GM19099 (cell line): Measurements from ENCODE around the gene SMAD3.

Experiments used
- POLR2A ChIP-seq: IDR thresholded peaks from 3 replicates; pipeline ENCODE4 v1.6.1; 2011; ENCODE audit warnings: low read depth; ENCODE audit not compliant: insufficient read length; ENCODE audit errors: extremely low read depth

SMAD3 gene

GRCh38 chr15:67116742-67117141 lies 51.3 kb downstream of the SMAD3 start:
- TF ChIP-seq POLR2A: no peak

GRCh38 chr15:67117370-67117769 lies 52.0 kb downstream of the SMAD3 start:
- no peak for TF ChIP-seq POLR2A

GRCh38 chr15:67118808-67119207 lies 53.4 kb downstream of the SMAD3 start:
- no peak for TF ChIP-seq POLR2A

DNA sequence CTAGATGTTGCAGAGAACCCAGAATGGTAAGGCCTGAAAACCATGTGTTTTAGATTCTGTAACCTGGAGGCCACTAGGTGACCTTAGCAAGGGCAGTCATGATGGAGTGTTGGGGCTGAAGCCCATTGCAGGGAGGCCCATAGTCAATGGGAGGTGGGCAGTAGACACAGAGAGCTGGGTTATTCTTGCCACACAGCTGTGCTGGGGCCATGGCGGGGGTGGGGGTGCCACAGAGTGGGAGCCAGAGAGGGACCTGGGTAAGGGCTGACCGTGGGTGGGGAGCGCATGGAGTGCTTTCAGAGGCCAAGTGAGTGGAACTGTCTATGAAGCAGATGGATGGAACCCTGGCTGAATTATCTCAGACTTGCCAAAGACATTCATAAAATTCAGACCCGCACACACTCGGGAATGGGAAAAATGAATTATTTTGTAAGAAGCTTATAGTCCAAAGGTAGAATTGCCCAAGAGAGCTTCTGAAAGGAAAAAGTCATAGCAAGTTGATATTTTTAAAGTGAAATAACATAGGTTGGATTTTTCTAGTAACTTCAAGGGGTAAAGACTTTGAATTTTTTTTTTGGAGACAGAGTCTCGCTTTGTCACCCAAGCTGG lies 53.9 kb downstream of the SMAD3 start:
- no peak for TF ChIP-seq POLR2A

DNA sequence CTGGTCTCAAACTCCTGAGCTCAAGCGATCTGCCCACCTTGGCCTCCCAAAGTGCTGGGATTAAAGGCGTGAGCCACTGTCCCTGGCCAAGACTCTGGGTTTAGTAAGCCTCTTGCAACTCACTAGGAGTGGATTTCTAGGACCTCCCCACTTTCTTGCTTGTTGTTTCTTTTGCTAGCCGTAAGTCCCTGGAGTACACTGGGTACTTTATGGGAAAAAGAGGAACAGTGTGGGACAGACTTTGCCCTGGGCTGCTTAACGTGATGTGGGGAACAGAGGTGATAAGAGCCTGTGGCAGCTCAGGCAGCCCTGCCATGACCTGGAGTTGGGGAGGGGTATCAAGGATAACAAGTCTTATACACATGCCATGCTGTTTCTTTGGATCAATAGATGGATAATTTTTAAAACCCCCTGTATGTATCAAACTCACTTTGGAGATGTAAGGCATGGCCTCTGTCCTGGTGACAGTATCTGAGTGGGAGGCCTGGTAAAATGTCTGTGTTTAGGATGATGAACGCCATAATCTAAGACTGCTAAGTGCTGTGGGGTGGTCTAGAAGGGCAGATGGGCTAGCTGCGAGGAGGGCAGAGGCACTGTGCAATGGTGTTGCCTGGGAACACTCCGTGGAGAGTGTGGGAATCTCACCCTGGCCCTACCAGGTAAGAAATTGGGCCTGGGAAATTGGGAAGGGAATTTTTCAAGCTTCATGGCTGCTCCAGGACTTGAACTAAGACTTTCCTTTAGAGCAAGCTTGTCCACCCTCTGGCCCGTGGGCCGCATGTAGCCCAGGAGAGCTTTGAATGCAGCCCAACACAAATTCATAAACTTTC lies 54.8 kb downstream of the SMAD3 start:
- no peak for TF ChIP-seq POLR2A

- TF ChIP-seq POLR2A: peak; percentile 40
These were observed 55.6 kb downstream of the SMAD3 start for GRCh38 chr15:67120839-67121643.

- TF ChIP-seq POLR2A: no peak
These were observed 56.5 kb downstream of the SMAD3 start for GRCh38 chr15:67121644-67122605.

- TF ChIP-seq POLR2A: no peak
These were observed 58.7 kb downstream of the SMAD3 start for GRCh38 chr15:67124111-67124510.

DNA sequence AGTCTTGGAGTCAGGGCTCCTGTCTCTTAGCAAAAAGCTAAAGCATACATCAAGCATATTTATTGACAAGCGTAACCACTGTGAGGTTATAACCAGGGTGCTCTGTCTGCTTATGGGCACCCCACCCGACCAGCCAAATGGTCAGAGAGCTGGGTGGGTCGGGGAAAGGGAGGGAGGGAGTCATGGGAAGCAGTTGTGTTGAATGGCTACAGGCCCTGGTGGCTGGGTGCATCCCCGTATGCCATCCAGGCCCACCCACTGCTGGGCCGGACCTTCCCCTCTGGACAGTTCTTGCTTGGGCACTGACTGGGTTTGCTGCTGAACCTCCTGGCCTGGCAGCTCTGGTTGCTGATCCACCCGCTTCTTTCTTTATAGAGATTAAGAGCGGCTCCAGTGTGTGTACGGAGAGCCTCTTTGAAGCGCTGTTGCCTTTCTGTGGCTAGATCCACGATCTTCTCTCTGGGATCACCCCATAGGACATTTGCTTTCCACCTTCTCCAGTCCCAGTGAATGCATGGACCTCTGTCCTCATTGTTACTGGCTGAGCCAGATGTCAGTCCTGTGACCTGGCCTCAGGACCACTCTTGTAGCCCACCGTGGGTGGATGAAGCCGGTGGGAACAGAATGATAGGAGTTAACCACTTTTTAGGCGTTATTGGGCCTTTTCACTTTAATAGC lies 59.6 kb downstream of the SMAD3 start:
- no peak for TF ChIP-seq POLR2A

DNA sequence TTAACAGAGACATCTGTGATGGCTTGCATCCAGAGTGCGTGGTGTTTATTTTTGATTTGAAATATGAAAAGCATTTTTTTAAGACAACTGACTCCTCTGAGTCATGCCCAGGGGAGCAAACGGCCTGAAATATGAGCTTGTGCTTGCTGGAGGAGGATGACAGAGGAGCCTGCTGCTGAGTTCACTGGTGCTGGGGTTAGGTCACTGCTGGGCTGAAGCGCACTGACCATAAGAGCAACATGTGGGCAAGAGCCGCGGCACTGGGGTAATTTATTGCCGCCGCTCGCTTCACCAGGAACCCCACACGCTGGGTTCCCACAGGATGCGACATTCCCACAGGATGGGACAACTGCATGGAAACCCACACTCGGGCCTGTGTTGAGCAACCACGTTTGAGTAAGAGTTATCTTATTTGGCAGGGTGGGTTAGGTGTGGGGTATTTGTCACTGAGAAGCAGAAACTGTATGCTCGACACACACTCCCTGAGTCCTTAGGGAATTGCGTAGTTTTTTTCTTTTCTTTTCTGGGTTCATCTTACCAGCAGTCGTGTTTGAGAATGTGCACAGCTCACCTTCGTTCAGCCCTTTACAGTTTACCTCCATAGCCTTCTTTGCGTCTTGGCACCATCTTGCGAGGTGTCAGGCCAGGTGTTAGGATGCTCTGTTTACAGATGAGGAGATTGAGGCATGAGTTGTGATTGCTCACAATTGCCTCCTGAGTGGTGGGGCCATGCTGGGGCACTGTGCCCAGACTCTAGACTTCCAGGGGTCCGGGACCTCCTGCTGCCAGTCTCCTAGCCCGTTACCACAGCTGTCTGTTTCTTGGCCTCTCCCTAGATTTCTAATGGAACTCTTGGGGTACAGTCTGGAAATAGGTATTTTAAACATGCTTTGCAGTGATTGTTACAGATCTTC lies 60.4 kb downstream of the SMAD3 start:
- no peak for TF ChIP-seq POLR2A

DNA sequence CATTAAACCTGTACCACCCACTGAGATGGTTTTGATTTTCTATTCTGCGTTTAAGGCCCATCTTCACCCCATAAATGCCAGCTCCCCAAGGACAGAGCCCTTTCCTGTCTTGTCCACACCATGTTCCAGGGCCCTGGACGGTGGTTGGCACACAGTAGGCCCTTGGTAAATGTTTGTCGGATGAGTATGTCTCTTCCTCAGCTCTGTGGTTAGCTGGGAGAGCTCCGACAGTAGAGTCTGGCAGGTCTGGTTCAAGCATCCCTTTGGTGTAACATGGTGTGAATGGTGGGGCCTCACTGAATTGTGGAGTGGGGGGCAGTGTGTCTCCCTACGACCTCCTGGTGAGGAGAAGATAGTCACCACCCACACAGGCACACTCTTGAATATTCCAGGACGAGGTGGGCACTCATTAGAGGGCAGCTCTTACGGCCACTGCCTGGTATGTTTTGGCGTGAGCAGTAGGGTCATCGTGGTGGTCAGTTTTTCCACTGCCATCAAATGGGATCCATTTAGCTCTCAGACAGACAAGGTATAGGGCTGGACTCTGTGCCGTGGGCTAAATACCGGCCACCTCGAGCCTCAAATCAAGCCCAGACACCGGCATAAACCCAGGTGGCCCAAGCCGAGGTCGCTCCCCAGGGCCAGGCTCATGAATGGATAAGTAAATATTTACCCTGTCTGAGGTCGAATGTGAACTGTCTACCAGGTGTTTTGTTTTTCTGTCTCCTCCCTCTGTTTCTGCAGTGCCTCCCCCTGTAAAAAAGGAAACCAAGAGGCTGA lies 61.3 kb downstream of the SMAD3 start:
- TF ChIP-seq POLR2A: no peak

DNA sequence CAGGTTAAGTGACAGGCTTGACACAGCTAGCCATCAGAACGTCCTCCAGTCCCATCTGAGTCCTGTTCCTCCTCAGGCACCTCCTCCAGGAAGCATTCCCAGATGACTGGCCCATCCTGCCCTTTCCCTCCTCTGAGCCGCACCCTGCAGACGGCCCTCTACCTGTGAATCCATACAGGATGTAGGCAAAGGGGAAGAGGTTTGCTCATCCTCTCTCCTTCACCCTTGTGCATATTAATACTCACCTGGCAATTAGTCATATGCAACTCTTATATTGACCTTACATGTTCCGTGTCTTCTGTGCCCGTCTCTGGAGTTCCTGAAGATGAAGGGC lies 61.9 kb downstream of the SMAD3 start:
- TF ChIP-seq POLR2A: no peak

- no peak for TF ChIP-seq POLR2A
These were observed 62.6 kb downstream of the SMAD3 start for GRCh38 chr15:67127965-67128364.

DNA sequence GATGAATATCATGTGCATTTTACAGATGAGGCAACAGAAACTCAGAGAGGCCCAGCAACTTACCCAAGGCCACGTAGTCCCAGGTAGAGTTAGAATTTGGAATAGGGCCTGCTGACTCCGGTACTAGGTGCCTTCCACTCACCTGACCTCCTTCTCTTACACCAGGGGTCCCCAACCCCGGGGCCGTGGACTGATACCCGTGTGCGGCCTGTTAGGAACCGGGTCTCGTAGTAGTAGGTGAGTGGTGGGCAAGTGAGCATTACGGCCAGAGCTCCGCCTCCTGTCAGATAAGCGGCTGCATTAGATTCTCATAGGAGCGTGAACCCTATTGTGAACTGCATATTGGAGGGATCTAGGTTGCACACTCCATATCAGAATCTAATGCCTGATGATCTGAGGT lies 64.8 kb downstream of the SMAD3 start:
- TF ChIP-seq POLR2A: no peak
